HEK293 (cell line): ENCODE data around the gene ATAD2B.

Experiments used
- YY1 ChIP-seq: fragments of 450-650 bp; formaldehyde crosslinking; IDR thresholded peaks from 2 replicates; pipeline ENCODE4 v1.5.1; 2018; ENCODE audit warnings: missing biosample characterization, missing genetic modification characterization
- TF ChIP-seq, protein P1 (sequence below): fragments of 450-650 bp; formaldehyde crosslinking; IDR thresholded peaks from 2 replicates; pipeline ENCODE4 v1.5.1; 2016; ENCODE audit warnings: missing biosample characterization, missing genetic modification characterization
- TF ChIP-seq, protein P2 (sequence below): fragments of 450-650 bp; formaldehyde crosslinking; IDR thresholded peaks from 2 replicates; pipeline ENCODE4 v1.5.1; 2016; ENCODE audit warnings: missing biosample characterization, missing genetic modification characterization

DNA sequence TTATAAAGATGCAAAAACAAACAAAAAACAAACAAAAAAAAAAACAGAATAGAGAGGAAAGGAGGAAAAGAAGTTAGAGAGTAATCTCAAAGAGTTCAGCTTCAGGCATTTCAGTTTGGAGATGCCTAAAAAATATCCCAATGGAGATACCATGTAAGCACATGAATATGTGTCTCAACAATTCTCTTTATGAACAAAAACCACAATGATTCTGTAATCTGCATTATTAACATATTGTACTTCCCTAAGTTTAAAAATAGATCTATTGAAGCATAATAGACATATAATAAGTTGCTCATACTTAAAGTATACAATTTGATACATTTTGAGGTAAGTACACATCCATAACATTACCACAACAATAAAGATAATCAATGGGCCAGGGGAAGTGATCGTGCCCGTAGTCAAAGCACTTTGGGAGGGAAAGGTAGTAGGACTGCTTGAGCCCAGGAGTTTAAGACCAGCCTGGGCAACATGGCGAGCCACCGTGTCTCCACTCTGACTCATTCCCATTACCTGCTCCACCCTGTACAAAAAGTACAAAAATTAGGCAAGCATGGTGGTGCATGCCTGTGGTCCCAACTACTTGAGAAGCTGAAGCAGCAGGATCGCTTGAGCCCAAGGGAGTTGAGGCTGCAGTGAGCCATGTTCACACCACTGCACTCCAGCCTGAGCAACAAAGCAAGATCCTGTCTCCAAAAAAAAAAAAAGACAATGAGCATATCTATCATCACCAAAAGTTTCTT is 158.9 kb downstream of the ATAD2B start:
- TF ChIP-seq, protein P1, sequence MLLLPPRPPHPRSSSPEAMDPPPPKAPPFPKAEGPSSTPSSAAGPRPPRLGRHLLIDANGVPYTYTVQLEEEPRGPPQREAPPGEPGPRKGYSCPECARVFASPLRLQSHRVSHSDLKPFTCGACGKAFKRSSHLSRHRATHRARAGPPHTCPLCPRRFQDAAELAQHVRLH (tag by site-specific recombination) = no peak
- no peak for TF ChIP-seq YY1 (tag by site-specific recombination)
- TF ChIP-seq, protein P2, sequence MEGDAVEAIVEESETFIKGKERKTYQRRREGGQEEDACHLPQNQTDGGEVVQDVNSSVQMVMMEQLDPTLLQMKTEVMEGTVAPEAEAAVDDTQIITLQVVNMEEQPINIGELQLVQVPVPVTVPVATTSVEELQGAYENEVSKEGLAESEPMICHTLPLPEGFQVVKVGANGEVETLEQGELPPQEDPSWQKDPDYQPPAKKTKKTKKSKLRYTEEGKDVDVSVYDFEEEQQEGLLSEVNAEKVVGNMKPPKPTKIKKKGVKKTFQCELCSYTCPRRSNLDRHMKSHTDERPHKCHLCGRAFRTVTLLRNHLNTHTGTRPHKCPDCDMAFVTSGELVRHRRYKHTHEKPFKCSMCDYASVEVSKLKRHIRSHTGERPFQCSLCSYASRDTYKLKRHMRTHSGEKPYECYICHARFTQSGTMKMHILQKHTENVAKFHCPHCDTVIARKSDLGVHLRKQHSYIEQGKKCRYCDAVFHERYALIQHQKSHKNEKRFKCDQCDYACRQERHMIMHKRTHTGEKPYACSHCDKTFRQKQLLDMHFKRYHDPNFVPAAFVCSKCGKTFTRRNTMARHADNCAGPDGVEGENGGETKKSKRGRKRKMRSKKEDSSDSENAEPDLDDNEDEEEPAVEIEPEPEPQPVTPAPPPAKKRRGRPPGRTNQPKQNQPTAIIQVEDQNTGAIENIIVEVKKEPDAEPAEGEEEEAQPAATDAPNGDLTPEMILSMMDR (tag by site-specific recombination) = no peak
